SK-N-SH (cell line): ENCODE results near the gene MARF1. TPM values are rescaled to one million over a fixed set of nuclear protein-coding genes. Genes with fewer than 3 reads are reported as not detected.

Experiments
- CTCF ChIA-PET: fragments of 300-600, 350-600 bp; formaldehyde crosslinking; extraction: SDS; loops from one replicate; lab custom pipeline; 2021; lab: Yijun Ruan, JAX
- POLR2A ChIA-PET: fragments of 350-600 bp; sonication (Branson Sonifier 250); formaldehyde crosslinking; extraction: SDS; loops from one replicate; lab custom pipeline; 2020; ENCODE audit warnings: antibody characterized with exemption, inconsistent platforms; lab: Yijun Ruan, JAX
- DNase-seq: peaks from one replicate; pipeline ENCODE4 v3.0.0; 2012
- H2AFZ ChIP-seq: fragments of 200-600 bp; sonication (generic); 2 replicates; pipeline ENCODE4 v1.8.1; 2016; ENCODE audit warnings: antibody characterized with exemption, mild to moderate bottlenecking, low read depth
- H3F3A ChIP-seq: fragments of 200-600 bp; sonication (generic); replicated peaks from 2 replicates; pipeline ENCODE3; 2016; ENCODE audit warnings: antibody characterized with exemption, mild to moderate bottlenecking; ENCODE audit not compliant: insufficient read depth
- H3K27ac ChIP-seq, 2 experiments: fragments of 200-500 bp in 1 of 2; fragments of 200-600 bp in 1 of 2; sonication (Bioruptor generic) in 1 of 2; sonication (generic), shearing (Covaris generic) in 1 of 2; 2 replicates each; pipeline versions ENCODE4 v1.5.1 to v1.6.1; 2014 to 2016; ENCODE audit warnings: low read depth in 2 of 2, inconsistent platforms in 1 of 2, low read length in 1 of 2, mild to moderate bottlenecking in 1 of 2, mixed read lengths in 1 of 2
- H3K27me3 ChIP-seq: fragments of 200-600 bp; sonication (generic), shearing (Covaris generic); 2 replicates; pipeline ENCODE4 v1.6.1; 2016; ENCODE audit warnings: mixed run types; ENCODE audit not compliant: insufficient read depth
- H3K36me3 ChIP-seq, 2 experiments: fragments of 200-500 bp in 1 of 2; fragments of 200-600 bp in 1 of 2; sonication (Bioruptor generic) in 1 of 2; sonication (generic) in 1 of 2; replicated peaks in 1 of 2; 2 replicates each; pipeline versions ENCODE3 to v1.5.1; 2014 to 2016; ENCODE audit warnings: low read length in 1 of 2, mild to moderate bottlenecking in 1 of 2; ENCODE audit not compliant: insufficient read depth in 2 of 2, control insufficient read depth in 1 of 2
- H3K4me1 ChIP-seq, 2 experiments: fragments of 200-500 bp in 1 of 2; fragments of 200-600 bp in 1 of 2; sonication (Bioruptor generic) in 1 of 2; sonication (generic), shearing (Covaris generic) in 1 of 2; 2 replicates each; pipeline versions ENCODE4 v1.5.1 to v1.6.1; 2014 to 2016; ENCODE audit warnings: low read depth in 1 of 2, low read length in 1 of 2, mixed run types in 1 of 2; ENCODE audit not compliant: insufficient read depth in 2 of 2, control insufficient read depth in 1 of 2
- H3K4me2 ChIP-seq: fragments of 200-600 bp; sonication (generic), shearing (Covaris generic); 2 replicates; pipeline ENCODE4 v1.6.1; 2017; ENCODE audit warnings: mixed run types
- H3K4me3 ChIP-seq, 2 experiments: fragments of 200-500 bp in 1 of 2; fragments of 200-600 bp in 1 of 2; sonication (Bioruptor generic) in 1 of 2; sonication (generic), shearing (Covaris generic) in 1 of 2; 2 replicates each; pipeline versions ENCODE4 v1.5.1 to v1.8.1; 2014 to 2016; ENCODE audit warnings: low read depth in 2 of 2, inconsistent platforms in 1 of 2, low read length in 1 of 2, mild to moderate bottlenecking in 1 of 2, mixed read lengths in 1 of 2, moderate library complexity in 1 of 2
- H3K79me2 ChIP-seq: fragments of 200-600 bp; sonication (generic); 2 replicates; pipeline ENCODE4 v1.8.1; 2017; ENCODE audit warnings: mild to moderate bottlenecking; ENCODE audit not compliant: insufficient read depth
- H3K9ac ChIP-seq: fragments of 200-600 bp; sonication (generic); 2 replicates; pipeline ENCODE4 v1.6.1; 2017; ENCODE audit warnings: mixed run types
- H3K9me2 ChIP-seq: fragments of 200-600 bp; sonication (generic); 2 replicates; pipeline ENCODE4 v1.6.1; 2017; ENCODE audit warnings: mixed run types
- H3K9me3 ChIP-seq: fragments of 200-600 bp; sonication (generic); 2 replicates; pipeline ENCODE4 v1.6.1; 2017; ENCODE audit warnings: mixed run types, mild to moderate bottlenecking, moderate library complexity
- H4K20me1 ChIP-seq: fragments of 200-600 bp; sonication (generic); 2 replicates; pipeline ENCODE4 v1.6.1; 2017; ENCODE audit warnings: mild to moderate bottlenecking, mixed run types; ENCODE audit not compliant: insufficient read depth
- EZH2phosphoT487 ChIP-seq: fragments of 200-600 bp; sonication (generic); IDR thresholded peaks from 2 replicates; pipeline ENCODE4 v1.6.1; 2017; ENCODE audit warnings: low read depth, mixed run types, mild to moderate bottlenecking, antibody characterized with exemption, moderate library complexity, borderline replicate concordance
- GATA2 ChIP-seq: sonication (generic); formaldehyde crosslinking; IDR thresholded peaks from 2 replicates; pipeline ENCODE4 v1.5.0; 2020; ENCODE audit warnings: mild to moderate bottlenecking, missing genetic modification reagents
- JUND ChIP-seq: IDR thresholded peaks from 2 replicates; pipeline ENCODE4 v1.4.0; 2012
- MEF2A ChIP-seq: IDR thresholded peaks from 2 replicates; pipeline ENCODE4 v1.4.0; 2012; ENCODE audit warnings: low read depth, borderline replicate concordance
- NRF1 ChIP-seq: IDR thresholded peaks from 2 replicates; pipeline ENCODE4 v1.6.1; 2012; ENCODE audit warnings: low read depth, mild to moderate bottlenecking, low read length
- POLR2AphosphoS5 ChIP-seq: IDR thresholded peaks from 2 replicates; pipeline ENCODE4 v1.6.1; 2012; ENCODE audit warnings: low read depth, low read length
- RFX5 ChIP-seq: IDR thresholded peaks from 2 replicates; pipeline ENCODE4 v1.6.1; 2012; ENCODE audit warnings: mild to moderate bottlenecking, improper control_type of control experiment, low read length
- RXRA ChIP-seq: IDR thresholded peaks from 2 replicates; pipeline ENCODE4 v1.4.0; 2012; ENCODE audit warnings: low read depth, mild to moderate bottlenecking, borderline replicate concordance
- SIN3A ChIP-seq: IDR thresholded peaks from 2 replicates; pipeline ENCODE4 v1.6.1; 2012; ENCODE audit warnings: low read depth, mild to moderate bottlenecking, low read length, moderate library complexity, borderline replicate concordance
- TAF1 ChIP-seq: IDR thresholded peaks from 2 replicates; pipeline ENCODE4 v1.6.1; 2012; ENCODE audit warnings: low read depth, mild to moderate bottlenecking, low read length, moderate library complexity, borderline replicate concordance
- TCF12 ChIP-seq: IDR thresholded peaks from 2 replicates; pipeline ENCODE4 v1.4.0; 2012
- TEAD4 ChIP-seq: IDR thresholded peaks from 2 replicates; pipeline ENCODE4 v1.4.0; 2012; ENCODE audit warnings: mild to moderate bottlenecking, borderline replicate concordance; ENCODE audit not compliant: insufficient read depth
- YY1 ChIP-seq: IDR thresholded peaks from 2 replicates; pipeline ENCODE4 v1.4.0; 2012; ENCODE audit warnings: low read depth, mild to moderate bottlenecking
- WGBS: methylation state at CpG from one replicate; pipeline ENCODE4 v1.1.6; 2017; ENCODE audit warnings: low lambda C conversion rate; 5-methylcytosine and 5-hydroxymethylcytosine counted together
- polyA plus RNA-seq, 3 experiments: library from polyadenylated mRNA; depleted of rRNA; stranded (reverse); fragments of >200 nt; gene quantifications; 2 replicates each; pipeline ENCODE4 v1.2.3, GENCODE V29; 2012

Gene MARF1
- polyA plus RNA-seq, 1 of the 3 experiments (the other 2 are of a cell fraction): 10.3 TPM

- DNase-seq: no peak
- TF ChIP-seq YY1 (no peak), RFX5 (no peak), EZH2phosphoT487 (no peak)
- Histone ChIP-seq H3K4me1 (no peaks in the 10 kb centered on the region), H3K36me3 (peaks cover 46 to 78% of the 10 kb centered on the region in 2 experiments), H3K4me3 (no peak overlapping the region), H3K9ac (no peak overlapping the region), H2AFZ (no peak overlapping the region), H3K4me2 (no peak overlapping the region), H3K27ac (no peak overlapping the region), H3K27me3 (no peaks in the 10 kb centered on the region), H3K9me2 (no peaks in the 10 kb centered on the region), H3K9me3 (no peaks in the 10 kb centered on the region), H3F3A (no peaks in the 10 kb centered on the region), H3K79me2 (no peaks in the 10 kb centered on the region), H4K20me1 (no peaks in the 10 kb centered on the region; the same call in 1 of the 2 replicates)
- WGBS: 95% methylated on average over 6 of the region's 6 CpGs
- POLR2A ChIA-PET: no interaction called here
- CTCF ChIA-PET: interaction anchor here (0.9 to 1.5 kb wide), 2 partner anchors 11 to 17 kb away, joined by 3 to 5 read pairs; no protein-coding TSS in a partner anchor
Observed at GRCh38 chr16:15609286-15609649, 33.7 kb downstream of the MARF1 start.

DNA sequence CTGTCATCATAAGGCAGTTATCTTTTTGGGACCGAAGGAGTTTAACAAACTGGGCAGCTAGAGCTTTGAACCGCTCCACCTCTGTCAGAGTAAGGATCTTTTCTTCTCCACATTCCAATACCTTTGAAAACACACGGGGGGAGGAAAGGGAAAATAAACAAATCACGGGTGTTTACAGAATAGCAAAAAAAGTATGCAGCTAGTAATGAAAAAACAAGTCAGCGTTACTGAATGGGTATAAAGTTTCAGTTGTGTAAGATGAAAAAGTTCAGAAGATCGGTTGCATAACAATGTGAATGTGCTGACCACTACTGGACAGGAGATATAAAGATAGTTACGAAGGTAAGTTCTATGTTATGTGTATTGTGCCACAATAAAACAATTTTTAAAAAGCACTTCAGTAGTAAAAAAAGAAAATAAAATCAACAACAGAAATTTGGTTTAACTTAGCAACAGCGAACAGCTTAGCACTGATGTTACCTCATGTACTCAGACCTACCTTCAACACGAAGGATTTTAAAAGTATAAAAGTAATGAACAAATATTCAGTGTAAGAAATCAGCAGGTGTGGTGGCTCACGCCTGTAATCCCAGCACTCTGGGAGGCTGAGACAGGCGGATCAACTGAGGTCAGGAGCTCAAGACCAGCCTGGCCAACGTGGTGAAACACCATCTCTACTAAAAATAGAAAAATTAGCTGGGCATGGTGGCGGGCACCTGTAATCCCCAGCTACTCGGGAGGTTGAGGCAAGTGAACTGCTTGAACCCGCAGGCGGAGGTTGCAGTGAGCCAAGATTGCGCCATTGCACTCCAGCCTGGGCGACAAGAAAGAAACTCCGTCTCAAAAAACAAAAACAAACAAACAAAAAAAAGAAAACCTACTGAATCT lies 34.3 kb downstream of the MARF1 start:
- H3K9me2 ChIP-seq: no peaks in the 10 kb centered on the region
- H2AFZ ChIP-seq: no peak overlapping the region
- peaks cover 51 to 81% of the 10 kb centered on the region in 2 experiments for H3K36me3 ChIP-seq
- H3K4me3 ChIP-seq: no peak overlapping the region
- POLR2A ChIA-PET: interaction anchor here (1.2 kb wide), 1 partner anchor 13 kb away, joined by 3 read pairs; no protein-coding TSS in a partner anchor
- TF ChIP-seq MEF2A: no peak
- no peak for TF ChIP-seq RXRA
- no peak for TF ChIP-seq NRF1
- no peak for TF ChIP-seq YY1
- TF ChIP-seq TCF12: no peak
- TF ChIP-seq POLR2AphosphoS5: no peak
- TF ChIP-seq JUND: no peak
- TF ChIP-seq GATA2 (CRISPR knock-in tag): no peak
- no peak for TF ChIP-seq TAF1
- TF ChIP-seq TEAD4: no peak
- TF ChIP-seq SIN3A: no peak
- CTCF ChIA-PET: interaction anchor here (0.7 to 1.5 kb wide), 3 partner anchors 11 to 182 kb away, joined by 3 to 5 read pairs (median 3); no protein-coding TSS in a partner anchor
- no peaks in the 10 kb centered on the region; the same call in 1 of the 2 replicates for H4K20me1 ChIP-seq
- H3K9me3 ChIP-seq: no peaks in the 10 kb centered on the region
- DNase-seq: no peak
- H3K4me2 ChIP-seq: no peak overlapping the region
- no peaks in the 10 kb centered on the region for H3K4me1 ChIP-seq
- H3K9ac ChIP-seq: no peak overlapping the region
- no peaks in the 10 kb centered on the region for H3F3A ChIP-seq
- no peak overlapping the region for H3K27ac ChIP-seq
- no peaks in the 10 kb centered on the region for H3K27me3 ChIP-seq
- WGBS: 91% methylated on average over 19 of the region's 19 CpGs
- H3K79me2 ChIP-seq: no peaks in the 10 kb centered on the region
